ENCODE measurements around the gene GMDS.

- no peak for TF ChIP-seq CTCF (IDR thresholded peaks at IDR 0.05; ENCODE audit: extremely low read depth in 1 of 2, insufficient read depth in 1 of 2, low read depth in 1 of 2, low read length in 2 of 2)
- no peak for TF ChIP-seq POLR2A (IDR thresholded peaks at IDR 0.05; ENCODE audit: low read depth, low read length)
- TF ChIP-seq POLR2AphosphoS5 (IDR thresholded peaks at IDR 0.05; ENCODE audit: insufficient read depth, low read depth, low read length): no peak
Measured at GRCh38 chr6:2224847-2225382, 20.5 kb downstream of the GMDS start.

All from endothelial cell of umbilical vein (primary cell).